Measurements from ENCODE around the gene SIN3B.

SIN3B gene

DNA sequence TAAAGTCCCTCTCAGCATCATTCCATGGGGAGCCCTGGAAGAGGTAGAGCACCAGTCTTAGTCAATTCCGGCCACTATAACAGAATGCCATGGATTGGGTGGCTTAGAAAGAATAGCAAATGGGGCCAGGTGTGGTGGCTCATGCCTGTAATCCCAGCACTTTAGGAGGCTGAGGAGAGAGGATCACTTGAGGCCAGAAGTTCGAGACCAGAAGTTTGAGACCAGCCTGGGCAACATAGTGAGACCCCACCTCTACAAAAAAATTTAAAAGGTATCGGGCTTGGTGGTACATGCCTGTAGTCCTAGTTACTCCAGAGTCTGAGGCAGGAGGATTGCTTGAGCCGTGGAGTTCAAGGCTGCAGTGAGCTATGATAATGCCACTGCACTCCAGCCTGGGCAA, 25.0 kb upstream of the SIN3B start:
- no peak overlapping the region for H3K4me3 Mint-ChIP-seq

DNA sequence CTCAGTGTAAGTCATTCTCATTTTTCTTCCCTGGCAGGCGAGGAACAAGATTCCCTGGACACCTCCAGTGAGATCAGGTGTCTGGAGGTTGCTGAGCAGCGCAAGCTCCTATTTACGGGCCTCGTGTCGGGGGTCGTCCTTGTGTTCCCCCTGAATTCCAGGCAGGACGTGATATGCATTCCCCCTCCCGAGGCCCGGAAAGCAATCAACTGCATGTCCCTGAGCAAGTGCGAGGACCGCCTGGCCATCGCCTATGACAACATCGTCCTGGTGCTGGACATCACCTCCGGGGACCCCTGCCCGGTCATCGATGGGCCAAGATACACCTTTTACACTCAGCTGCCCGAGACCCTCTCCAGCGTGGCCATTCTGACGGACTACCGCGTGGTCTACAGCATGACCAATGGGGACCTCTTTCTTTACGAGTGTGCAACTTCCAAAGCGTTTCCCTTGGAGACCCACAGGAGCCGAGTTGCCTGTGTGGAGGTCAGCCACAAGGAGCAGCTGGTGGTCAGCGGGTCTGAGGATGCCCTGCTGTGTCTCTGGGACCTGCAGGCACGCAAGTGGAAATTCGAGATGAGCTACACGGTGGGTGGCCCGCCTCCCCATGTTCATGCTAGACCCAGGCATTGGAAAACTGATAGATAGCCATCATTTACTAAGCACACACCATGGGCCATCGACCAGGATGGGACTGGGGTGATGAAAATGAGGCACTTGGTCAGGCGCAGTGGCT, 21.5 kb upstream of the SIN3B start:
- Mint-ChIP-seq H3K4me3 (no peak overlapping the region), H3K36me3 (ENCODE audit: insufficient read depth) (peaks cover 4% of the 10 kb centered on the region), H3K4me1 (ENCODE audit: low read depth in 2 of 2) (no peaks in the 10 kb centered on the region), H3K27ac (no peak overlapping the region), H3K27me3 (peaks cover 0 to 8% of the 10 kb centered on the region in 2 donors), H3K9me3 (no peaks in the 10 kb centered on the region)
- DNase-seq (no peak), ATAC-seq (replicated peaks) (no peak)

More for the DNA sequence above, 25.0 kb upstream of the SIN3B start:
- ATAC-seq (replicated peaks) (no peak), DNase-seq (no peak)
- Mint-ChIP-seq H3K36me3 (ENCODE audit: insufficient read depth) (no peaks in the 10 kb centered on the region), H3K27ac (no peak overlapping the region), H3K27me3 (peaks cover 0 to 8% of the 10 kb centered on the region in 2 donors), H3K4me1 (ENCODE audit: low read depth in 2 of 2) (no peaks in the 10 kb centered on the region), H3K9me3 (no peaks in the 10 kb centered on the region)

DNA sequence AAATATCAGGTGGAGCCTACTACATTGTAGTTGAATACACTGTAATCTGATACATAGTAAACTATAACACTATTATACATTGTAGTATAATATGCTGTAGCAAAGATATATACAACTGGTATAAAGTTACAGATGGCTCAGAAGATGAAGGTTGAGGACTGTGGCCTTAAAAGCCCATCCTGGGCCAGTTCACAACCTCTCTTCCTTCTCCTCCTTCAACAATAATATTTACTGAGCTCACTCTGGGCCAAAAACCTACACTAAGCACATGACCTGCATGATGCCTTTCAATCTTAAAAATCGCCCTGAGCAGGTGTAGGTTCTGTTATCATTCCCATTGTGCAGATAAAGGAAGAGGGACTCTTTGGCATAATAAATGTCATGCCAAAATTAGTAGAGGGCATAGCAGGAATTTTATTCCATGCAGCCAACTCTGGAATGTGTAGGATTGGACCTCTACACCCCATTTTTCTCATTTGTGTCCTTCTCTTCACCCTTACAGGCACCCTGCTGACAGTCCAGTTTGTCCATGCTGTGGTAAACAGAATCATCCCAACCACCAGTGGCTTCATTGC, 14.6 kb upstream of the SIN3B start:
- H3K27me3 Mint-ChIP-seq = peaks cover 8 to 17% of the 10 kb centered on the region in 2 donors
- H3K27ac Mint-ChIP-seq = no peak overlapping the region
- ATAC-seq (replicated peaks) (no peak), DNase-seq (no peak)
- H3K36me3 Mint-ChIP-seq (ENCODE audit: insufficient read depth) = peaks cover 1% of the 10 kb centered on the region
- no peaks in the 10 kb centered on the region for H3K4me1 Mint-ChIP-seq (ENCODE audit: low read depth in 2 of 2)
- H3K9me3 Mint-ChIP-seq = no peaks in the 10 kb centered on the region
- H3K4me3 Mint-ChIP-seq = no peak overlapping the region

DNA sequence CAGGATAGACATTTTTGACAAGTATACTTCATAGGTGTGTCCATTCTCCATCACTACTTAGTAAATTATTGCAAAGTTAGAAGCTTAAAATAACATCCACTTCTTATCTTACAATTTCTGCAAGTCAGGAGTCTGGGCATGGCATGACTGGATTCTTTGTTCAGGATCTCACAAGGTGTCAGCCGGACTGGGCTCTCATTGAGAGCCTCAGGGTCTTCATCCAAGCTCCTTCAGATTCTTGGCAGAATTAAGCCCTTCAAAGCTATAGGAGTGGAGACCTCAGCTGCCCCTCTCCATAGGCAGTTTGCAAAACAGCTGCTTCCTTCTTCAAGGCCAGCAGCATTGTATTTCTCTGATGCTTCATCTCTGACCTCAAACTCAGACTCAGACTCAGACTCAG, 9.1 kb upstream of the SIN3B start:
- no peak overlapping the region for H3K27ac Mint-ChIP-seq
- H3K36me3 Mint-ChIP-seq (ENCODE audit: insufficient read depth) = no peaks in the 10 kb centered on the region
- H3K27me3 Mint-ChIP-seq = peaks cover 28 to 33% of the 10 kb centered on the region in 2 donors
- no peak for ATAC-seq (replicated peaks)
- H3K9me3 Mint-ChIP-seq = no peaks in the 10 kb centered on the region
- H3K4me1 Mint-ChIP-seq (ENCODE audit: low read depth in 2 of 2) = peaks cover 0 to 3% of the 10 kb centered on the region in 2 donors
- no peak for DNase-seq
- H3K4me3 Mint-ChIP-seq = no peak overlapping the region

DNA sequence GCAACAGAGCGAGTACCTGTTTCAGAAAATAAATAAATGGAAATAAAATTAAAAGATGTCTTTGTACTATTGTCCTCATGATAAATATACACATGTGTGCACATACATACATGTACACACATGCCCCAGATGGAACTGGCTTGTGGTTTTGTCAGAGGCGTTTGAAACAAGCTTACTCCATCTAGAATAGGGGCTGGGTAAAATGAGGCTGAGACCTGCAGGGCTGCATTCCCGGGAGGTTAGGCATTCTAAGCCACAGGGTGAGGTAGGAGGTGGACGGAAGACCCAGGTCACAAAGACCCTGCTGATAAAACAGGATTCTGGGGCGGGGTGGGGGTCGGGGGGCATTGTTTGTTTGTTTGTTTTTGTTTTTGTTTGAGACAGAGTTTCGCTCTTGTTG, 8.1 kb upstream of the SIN3B start:
- Mint-ChIP-seq H3K9me3 (no peaks in the 10 kb centered on the region), H3K4me3 (no peak overlapping the region), H3K4me1 (ENCODE audit: low read depth in 2 of 2) (peaks cover 0 to 12% of the 10 kb centered on the region in 2 donors), H3K27me3 (peaks cover 28 to 38% of the 10 kb centered on the region in 2 donors), H3K36me3 (ENCODE audit: insufficient read depth) (no peaks in the 10 kb centered on the region), H3K27ac (no peak overlapping the region)
- ATAC-seq (replicated peaks) (no peak), DNase-seq (no peak)

DNA sequence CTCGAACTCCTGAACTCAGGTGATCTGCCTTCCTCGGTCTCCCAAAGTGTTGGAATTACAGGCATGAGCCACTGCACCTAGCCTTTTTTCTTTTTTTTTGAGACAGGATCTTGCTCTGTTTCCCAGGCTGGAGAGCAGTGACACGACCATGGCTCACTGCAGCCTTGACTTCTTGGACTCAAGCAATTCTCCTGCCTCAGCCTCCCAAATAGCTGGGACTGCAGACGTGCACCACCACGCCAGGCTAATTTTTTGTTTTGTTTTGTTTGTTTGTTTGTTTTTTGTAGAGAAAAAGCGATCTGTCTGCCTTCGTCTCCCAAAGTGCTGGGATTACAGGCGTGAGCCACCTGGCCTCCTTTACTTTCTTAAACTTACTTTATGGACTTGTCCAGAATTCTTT, 6.5 kb upstream of the SIN3B start:
- DNase-seq (no peak), ATAC-seq (replicated peaks) (no peak)
- Mint-ChIP-seq H3K9me3 (no peaks in the 10 kb centered on the region), H3K27me3 (peaks cover 41 to 52% of the 10 kb centered on the region in 2 donors), H3K36me3 (ENCODE audit: insufficient read depth) (no peaks in the 10 kb centered on the region), H3K4me1 (ENCODE audit: low read depth in 2 of 2) (peaks cover 0 to 16% of the 10 kb centered on the region in 2 donors), H3K27ac (no peak overlapping the region), H3K4me3 (no peak overlapping the region)

DNA sequence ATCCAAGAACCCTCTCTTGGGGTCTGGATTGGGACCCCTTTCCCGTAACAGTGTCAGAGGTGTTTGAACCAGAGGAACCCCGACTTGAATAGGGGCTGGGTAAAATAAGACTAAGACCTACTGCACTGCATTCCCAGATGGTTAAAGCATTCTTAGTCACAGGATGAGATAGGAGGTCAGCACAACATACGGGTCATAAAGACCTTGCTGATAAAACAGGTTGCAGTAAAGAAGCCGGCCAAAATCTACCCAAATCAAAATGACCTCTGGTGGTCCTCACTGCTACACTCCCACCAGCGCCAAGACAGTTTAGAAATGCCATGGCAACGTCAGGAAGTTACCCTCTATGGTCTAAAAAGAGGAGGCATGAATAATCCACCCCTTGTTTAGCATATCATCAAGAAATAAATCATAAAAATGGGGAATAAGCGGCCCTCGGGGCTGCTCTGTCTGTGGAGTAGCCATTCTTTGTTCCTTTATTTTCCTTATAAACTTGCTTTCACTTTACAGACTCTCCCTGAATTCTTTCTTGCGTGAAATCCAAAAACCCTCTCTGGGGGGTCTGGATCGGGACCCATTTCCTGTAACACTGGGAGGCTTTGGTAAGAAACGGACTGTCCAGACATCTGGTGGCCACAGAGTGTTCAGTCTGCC, 4.4 kb upstream of the SIN3B start:
- no peak for DNase-seq
- Mint-ChIP-seq H3K9me3 (no peaks in the 10 kb centered on the region), H3K27me3 (peaks cover 41 to 54% of the 10 kb centered on the region in 2 donors), H3K4me3 (peak overlapping the region; percentile 43 to 56), H3K27ac (no peak overlapping the region), H3K36me3 (ENCODE audit: insufficient read depth) (peaks cover 5% of the 10 kb centered on the region), H3K4me1 (ENCODE audit: low read depth in 2 of 2) (peaks cover 0 to 19% of the 10 kb centered on the region in 2 donors)
- no peak for ATAC-seq (replicated peaks)

DNA sequence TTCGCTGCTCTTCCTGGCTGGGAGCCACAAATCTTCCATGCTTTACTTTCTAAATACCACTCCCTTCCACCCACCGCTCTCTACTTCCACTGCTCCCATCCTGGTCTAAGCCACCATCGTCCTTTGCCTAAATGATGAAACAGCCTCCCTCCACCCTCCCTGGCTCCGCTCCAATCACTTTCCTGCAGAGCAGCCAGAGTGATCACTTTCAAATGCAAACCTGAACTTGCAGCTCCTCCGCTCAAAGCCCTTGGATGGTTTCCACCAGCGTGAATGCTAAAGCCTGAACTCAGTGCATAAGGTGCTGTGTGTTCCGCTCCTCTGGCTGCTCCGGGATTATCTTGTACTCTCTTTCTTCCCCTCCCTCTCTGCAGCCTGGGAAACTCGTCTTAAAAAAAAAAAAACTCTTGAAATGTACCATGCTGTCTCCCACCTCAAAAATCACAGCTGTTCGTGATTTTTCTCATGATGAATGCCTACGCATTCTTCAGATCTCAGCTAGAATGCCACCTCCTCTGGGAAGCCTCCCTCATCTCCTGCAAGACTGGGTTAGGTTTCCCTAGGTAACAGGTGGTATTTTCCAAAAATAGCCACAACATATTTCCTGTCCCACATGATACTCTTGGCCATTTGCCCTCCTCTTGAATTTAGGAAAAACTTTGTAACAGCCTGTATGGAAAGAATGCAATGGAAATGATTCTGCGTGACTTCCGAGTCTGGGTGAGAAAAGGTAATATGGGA, 3.7 kb upstream of the SIN3B start:
- H3K27me3 Mint-ChIP-seq = peaks cover 41 to 54% of the 10 kb centered on the region in 2 donors
- no peaks in the 10 kb centered on the region for H3K9me3 Mint-ChIP-seq
- ATAC-seq (replicated peaks) = no peak
- H3K36me3 Mint-ChIP-seq (ENCODE audit: insufficient read depth) = peaks cover 6% of the 10 kb centered on the region
- DNase-seq = no peak
- H3K27ac Mint-ChIP-seq = no peak overlapping the region
- peaks cover 4 to 20% of the 10 kb centered on the region in 2 donors for H3K4me1 Mint-ChIP-seq (ENCODE audit: low read depth in 2 of 2)
- peak overlapping the region; percentile 43 to 56 for H3K4me3 Mint-ChIP-seq

DNA sequence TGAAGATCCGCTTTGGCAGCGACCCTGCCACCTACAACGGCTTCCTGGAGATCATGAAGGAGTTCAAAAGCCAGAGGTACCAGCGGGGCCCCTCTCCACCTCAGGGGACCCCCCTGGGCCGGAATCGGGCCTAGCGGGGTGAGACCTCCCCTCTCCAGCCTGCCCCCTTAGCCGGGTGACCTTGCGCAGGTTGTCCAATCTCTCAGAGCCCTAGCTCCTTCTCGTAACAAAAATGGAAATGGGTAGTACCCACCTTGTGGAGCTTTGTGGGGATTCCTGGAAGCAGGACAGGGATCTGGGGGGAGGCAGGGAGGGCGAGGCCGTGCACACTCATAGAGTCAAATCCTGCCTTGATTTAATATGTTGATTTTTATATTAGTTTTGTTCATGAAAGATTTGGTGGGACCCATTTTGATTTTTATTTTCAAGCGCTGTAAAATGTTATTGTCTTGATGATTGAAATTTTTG, 658 bp downstream of the SIN3B start:
- DNase-seq (no peak), ATAC-seq (replicated peaks) (no peak)
- peak overlapping the region; percentile 83 for H3K27ac Mint-ChIP-seq

DNA sequence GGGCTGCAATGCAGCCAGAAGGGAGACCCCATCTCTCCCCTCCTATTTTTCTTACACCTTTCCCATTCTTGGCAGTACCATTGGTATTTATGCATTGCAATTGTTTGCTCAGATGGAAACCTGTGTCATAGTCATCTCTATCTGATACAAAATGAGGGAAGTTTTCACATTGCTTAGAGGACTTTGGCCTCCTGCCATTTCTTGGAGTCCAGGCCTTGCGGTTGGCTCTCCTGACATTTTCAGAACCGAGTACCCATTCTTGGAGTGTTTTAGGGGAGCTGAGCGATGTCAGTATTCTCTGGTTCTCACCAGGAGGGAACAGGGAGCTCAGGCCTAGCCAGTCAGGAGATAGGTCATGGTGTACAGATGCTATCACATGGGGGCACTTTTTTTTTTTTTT, 1.5 kb downstream of the SIN3B start:
- ATAC-seq (replicated peaks) (no peak), DNase-seq (no peak)
- peak overlapping the region; percentile 83 for H3K27ac Mint-ChIP-seq
- peaks cover 15 to 16% of the 10 kb centered on the region in 2 donors for H3K4me1 Mint-ChIP-seq (ENCODE audit: low read depth in 2 of 2)
- peaks cover 18 to 22% of the 10 kb centered on the region in 2 donors for H3K27me3 Mint-ChIP-seq
- H3K36me3 Mint-ChIP-seq (ENCODE audit: insufficient read depth) = peaks cover 47% of the 10 kb centered on the region
- no peaks in the 10 kb centered on the region for H3K9me3 Mint-ChIP-seq
- peak overlapping the region; percentile 82 to 83 for H3K4me3 Mint-ChIP-seq

More for the DNA sequence above, 658 bp downstream of the SIN3B start:
- peaks cover 43% of the 10 kb centered on the region for H3K36me3 Mint-ChIP-seq (ENCODE audit: insufficient read depth)
- H3K9me3 Mint-ChIP-seq = no peaks in the 10 kb centered on the region
- peaks cover 26 to 30% of the 10 kb centered on the region in 2 donors for H3K27me3 Mint-ChIP-seq
- peak overlapping the region; percentile 82 to 83 for H3K4me3 Mint-ChIP-seq
- peaks cover 15 to 24% of the 10 kb centered on the region in 2 donors for H3K4me1 Mint-ChIP-seq (ENCODE audit: low read depth in 2 of 2)

DNA sequence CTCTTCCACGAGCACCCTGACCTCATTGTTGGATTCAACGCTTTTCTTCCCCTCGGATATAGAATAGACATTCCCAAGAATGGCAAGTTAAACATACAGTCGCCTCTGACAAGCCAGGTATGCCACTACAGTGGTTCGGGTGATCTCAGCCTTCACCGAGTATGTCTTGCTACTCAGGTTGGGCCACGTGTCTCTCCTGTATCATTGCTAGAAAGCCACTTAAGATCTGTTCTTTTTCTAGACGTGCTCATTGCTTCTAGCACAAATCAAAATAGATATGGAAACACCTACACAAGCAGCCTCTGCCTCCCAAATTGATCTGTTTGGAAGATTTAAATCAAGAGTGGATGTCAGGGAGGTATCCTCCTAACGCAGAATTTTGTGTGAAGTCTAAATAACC, 2.3 kb downstream of the SIN3B start:
- Mint-ChIP-seq H3K27me3 (peaks cover 10 to 13% of the 10 kb centered on the region in 2 donors), H3K27ac (peak overlapping the region in 1 of 2 donors; percentile 73), H3K9me3 (no peaks in the 10 kb centered on the region), H3K4me3 (peak overlapping the region in 1 of 2 donors; percentile 5), H3K36me3 (ENCODE audit: insufficient read depth) (peaks cover 47% of the 10 kb centered on the region), H3K4me1 (ENCODE audit: low read depth in 2 of 2) (peaks cover 13 to 15% of the 10 kb centered on the region in 2 donors)
- ATAC-seq (replicated peaks) (no peak), DNase-seq (no peak)

DNA sequence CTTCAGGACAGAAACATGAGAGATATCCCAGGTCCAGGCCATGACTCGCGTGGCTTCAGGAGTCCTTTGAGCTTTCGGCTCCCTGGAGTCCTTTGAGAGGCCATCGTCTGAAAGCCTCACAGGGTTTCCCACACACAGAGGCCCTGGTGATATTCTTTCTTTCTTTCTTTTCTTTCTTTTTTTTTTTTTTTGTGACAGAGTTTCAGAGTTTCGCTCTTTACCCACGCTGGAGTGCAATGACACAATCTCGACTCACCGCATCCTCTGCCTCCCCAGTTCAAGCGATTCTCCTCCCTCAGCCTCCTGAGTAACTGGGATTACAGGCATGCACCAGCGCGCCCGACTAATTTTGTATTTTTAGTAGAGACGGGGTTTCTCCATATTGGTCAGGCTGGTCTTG, 5.5 kb downstream of the SIN3B start:
- peaks cover 13 to 26% of the 10 kb centered on the region in 2 donors for H3K4me1 Mint-ChIP-seq (ENCODE audit: low read depth in 2 of 2)
- no peaks in the 10 kb centered on the region for H3K9me3 Mint-ChIP-seq
- no peak for ATAC-seq (replicated peaks)
- peak overlapping the region in 1 of 2 donors; percentile 15 for H3K27ac Mint-ChIP-seq
- DNase-seq = no peak
- H3K4me3 Mint-ChIP-seq = no peak overlapping the region
- no peaks in the 10 kb centered on the region for H3K27me3 Mint-ChIP-seq
- H3K36me3 Mint-ChIP-seq (ENCODE audit: insufficient read depth) = peaks cover 43% of the 10 kb centered on the region

All from effector memory CD8-positive, alpha-beta T cell (primary cell).